ENCODE data around the gene NRCAM.
A peak's percentile ranks its signal among the peaks of the same experiment; 100 is the strongest.

NRCAM gene

GRCh38 chr7:108236681-108237415 is 219.4 kb downstream of the NRCAM start:
- peak; percentile 21 to 62 for DNase-seq

GRCh38 chr7:108235451-108236061 is 220.7 kb downstream of the NRCAM start:
- no peak for DNase-seq

- no peak for DNase-seq
These were observed 221.2 kb downstream of the NRCAM start for GRCh38 chr7:108234971-108235450.

- no peak for DNase-seq
These were observed 222.0 kb downstream of the NRCAM start for GRCh38 chr7:108234281-108234680.

DNA sequence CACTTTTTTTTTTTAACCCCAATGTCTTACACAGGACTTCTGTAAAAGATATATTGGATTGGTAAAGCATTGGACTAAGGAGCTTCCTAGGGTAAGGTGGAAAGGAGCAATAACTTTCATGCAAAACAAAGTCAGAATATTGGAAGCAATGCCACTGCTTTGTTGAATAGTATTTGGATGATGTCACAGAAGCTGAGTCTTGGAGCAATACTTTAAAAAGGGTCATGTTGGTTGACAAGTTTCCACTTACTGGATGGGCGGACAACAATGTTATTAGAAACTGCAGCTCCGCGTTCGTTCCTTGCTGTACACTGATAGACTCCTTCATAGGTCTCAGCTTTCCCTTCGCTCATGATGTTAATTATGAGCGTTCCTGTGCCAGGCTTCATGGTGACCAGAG is 224.2 kb downstream of the NRCAM start:
- DNase-seq, result no peak

DNA sequence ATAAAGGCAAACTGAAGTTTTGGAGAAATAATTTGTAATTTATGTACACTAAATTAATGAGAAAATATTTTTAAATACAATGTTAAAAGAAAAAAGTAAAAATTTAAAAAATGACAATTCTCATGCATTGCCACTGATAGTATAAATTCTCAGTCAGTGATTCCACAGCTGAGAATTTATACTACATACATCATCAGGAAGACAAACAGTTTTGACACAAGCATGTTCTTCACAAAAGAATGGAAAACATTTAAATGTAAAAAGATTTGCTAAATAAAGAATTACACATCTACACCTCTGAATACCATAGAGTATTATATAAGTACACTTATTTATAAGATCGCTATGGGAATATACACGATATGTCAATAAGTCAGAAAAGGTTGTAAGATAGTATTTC is 225.0 kb downstream of the NRCAM start:
- no peak for DNase-seq

DNA sequence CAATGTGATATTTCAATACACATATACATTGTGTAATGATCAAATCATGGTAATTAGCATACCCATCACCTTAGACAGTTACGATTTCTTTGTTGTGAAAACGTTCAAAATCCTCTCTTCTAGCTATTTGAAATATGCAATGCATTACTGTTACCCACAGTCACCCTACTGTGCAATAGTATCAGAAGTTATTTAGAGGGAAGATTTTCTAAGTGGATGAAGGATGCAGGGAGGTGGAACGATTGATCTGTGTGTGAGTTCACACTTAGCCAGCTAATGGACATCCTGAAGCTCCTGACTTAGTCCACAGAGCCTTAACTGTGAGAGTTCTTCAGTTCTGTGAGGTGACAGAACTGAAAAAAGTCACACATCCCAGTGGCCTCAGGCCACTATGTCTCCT is 228.9 kb downstream of the NRCAM start:
- no peak for DNase-seq

DNA sequence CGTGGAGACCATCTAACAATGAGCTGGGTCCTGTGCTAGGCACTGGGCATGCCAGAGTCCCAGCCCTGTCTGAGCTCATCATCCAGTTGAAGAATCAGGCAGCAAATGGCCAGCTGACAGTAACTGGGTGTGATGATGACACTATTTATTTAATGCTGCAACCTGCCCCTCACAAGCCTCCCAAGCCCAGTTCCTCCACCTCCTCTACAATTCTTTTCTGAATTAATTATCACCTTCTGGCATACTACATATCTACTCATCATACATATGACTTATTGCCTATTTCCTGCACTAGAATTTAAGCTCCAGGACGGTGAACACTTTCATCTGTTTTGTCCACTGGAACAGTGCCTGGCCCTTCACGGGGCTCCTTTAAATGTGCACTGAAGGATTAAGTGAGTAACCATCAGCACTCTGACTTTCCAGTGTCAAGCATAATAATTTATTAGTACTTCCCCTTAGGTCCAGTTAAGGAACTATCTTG is 229.4 kb downstream of the NRCAM start:
- no peak for DNase-seq

DNA sequence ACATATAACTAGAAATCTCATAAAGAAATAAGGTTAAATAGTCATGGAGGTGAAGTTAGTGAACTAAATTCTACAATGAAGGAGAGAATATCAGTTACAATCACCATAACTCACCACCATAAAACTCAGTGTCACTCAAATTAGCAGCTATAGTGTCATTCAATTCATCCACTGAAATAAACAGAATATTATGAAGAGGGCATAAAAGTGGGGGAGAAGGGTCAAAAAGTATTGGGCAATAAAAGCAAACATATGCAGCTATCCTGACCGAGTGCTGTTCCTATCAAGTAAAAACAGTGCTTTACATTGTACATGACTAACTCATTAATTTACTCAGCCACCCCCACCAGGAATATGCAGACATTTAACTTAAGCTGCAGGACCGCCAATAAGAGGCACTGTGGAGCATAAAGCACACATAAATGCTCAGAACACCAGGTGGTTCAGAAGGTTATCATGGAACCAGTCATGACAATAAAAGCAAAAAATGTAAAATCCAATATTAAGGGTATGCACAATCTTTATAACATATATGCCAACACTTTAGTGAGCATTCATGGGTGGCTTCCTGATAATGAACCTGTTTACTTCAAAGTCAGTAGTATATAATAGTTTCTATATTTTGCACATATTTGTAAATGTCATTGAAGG is 230.6 kb downstream of the NRCAM start:
- peak in 1 of 2 experiments; percentile 9 for DNase-seq

- no peak for DNase-seq
These were observed 231.8 kb downstream of the NRCAM start for GRCh38 chr7:108224387-108224786.

DNA sequence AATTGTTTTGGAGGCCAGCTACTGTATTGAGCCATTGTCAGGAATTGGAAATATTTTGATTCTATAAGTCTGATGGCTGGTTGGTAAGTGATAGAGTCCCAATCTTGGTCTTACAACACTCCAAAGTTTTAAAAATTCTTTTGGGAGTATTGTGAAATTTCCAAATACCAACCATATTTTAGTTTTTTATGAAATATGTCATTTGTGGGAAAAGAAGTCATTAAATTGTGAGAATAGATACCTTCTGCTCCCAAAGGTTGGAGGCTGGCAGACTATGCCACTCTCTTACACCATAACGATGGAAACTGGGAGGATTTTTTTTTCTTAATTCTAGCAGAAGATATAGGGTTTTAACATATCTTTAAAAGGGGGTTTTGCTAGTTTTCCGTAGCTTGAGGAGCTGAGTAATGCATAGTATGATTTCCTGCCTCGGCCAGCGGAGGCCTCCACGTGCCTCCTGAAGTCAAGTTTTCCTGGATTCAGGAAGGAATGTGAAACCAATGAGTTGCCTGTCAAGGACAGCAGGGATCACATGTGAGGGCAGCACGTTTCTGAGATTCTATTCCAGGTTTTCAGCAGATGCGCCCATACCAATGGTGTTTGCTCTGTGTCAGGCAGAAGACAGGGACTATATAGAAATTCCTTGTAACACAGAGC is 233.9 kb downstream of the NRCAM start:
- DNase-seq, result peak in 1 of 2 experiments; percentile 25

- no peak for DNase-seq
These were observed 244.6 kb downstream of the NRCAM start for GRCh38 chr7:108211382-108212201.

DNA sequence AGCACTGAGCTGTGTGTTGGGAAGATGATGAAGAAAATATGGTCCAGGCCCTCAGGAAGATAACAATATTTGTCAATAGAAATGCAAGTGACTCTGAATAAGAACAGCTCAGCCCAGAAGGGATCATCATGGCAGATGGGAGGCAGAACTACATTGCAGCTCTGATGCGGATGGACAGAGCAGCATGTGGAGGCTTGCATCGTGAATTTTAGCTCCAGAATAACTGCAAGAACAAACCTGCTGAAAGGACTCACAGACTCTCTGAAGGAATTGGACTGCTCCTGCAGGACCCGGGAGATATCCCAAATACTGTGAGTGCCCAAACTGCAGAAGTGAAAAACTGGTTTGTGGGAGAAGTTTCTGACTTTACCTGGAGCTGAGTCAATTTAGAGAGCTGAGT is 245.4 kb downstream of the NRCAM start:
- no peak for DNase-seq

GRCh38 chr7:108205311-108205710 is 250.9 kb downstream of the NRCAM start:
- DNase-seq, result no peak

- DNase-seq, result no peak
These were observed 251.9 kb downstream of the NRCAM start for GRCh38 chr7:108204281-108204796.

DNA sequence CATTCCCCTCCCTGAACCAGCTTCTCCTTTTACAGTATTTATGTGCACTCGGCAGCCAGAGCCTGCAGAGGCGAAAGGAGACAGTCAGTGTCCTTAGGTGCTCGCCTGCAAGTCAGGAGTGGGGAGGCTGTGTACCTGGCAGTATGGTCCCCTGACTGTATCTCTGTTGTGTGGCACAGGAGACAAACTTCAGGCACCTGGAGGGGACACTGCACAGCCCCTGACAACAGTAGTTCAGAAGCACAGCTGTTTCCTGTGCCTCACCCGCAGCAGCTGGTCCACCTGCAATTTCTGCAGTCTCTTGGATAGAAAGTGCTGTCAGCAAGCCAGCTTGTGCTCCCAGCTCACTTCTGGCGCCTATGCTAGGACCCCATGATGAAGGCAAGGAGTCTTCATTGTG is 252.7 kb downstream of the NRCAM start:
- no peak for DNase-seq

DNA sequence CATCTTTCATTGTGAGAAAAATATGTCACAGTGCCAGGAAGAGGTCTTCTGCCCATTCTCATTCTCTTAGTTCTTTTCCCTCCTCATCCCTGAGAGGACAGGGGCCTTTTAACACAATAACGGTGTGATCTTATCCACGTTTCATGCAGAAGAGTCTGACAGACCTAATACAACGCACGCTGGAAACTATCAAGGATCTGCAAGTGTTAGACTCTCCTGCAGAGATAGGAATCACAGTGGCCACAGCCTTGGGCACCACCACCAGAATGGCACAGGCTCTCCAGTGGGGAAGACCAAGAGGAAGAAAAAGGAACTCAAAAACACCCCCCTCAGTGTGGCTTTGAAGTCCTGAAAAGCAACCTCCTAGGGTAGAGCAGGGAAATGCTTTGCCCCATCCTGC is 253.5 kb downstream of the NRCAM start:
- DNase-seq, result no peak

DNA sequence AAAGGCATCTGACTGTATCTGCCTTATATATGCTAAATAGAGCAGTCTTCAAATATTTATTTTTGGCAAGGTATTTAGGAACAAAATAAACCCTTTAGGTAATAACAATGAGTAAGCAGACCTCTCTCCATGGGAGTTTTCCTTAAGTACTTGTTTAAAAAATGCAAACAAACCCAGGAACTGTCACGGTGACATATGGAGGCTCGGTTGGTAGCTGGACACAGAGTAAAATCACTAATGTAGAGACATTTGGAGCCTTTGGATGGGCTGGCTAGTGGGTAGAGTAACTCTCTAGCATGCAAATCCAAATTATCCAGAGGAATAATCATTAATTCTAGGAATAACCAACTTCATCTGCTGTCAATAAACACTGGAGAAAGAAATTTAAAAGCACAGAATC is 254.5 kb downstream of the NRCAM start:
- DNase-seq, result no peak

DNA sequence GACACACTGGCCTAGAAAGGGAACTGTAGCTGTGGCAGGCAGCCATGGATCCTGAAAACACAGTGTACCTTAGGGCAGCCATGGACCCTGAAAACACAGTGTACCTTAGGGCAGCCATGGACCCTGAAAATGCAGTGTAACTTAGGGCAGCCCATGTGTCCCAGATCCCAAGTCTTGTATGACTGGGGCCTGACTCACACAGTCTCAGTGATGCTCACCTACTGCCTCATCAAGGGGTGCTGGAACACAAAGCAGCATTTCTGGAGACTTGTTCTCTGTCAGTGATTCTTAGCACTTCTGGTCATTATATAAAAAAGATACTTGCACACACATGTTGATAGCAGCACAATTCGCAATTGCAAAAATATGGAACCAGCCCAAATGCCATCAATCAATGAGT is 255.9 kb downstream of the NRCAM start:
- DNase-seq, result no peak

DNA sequence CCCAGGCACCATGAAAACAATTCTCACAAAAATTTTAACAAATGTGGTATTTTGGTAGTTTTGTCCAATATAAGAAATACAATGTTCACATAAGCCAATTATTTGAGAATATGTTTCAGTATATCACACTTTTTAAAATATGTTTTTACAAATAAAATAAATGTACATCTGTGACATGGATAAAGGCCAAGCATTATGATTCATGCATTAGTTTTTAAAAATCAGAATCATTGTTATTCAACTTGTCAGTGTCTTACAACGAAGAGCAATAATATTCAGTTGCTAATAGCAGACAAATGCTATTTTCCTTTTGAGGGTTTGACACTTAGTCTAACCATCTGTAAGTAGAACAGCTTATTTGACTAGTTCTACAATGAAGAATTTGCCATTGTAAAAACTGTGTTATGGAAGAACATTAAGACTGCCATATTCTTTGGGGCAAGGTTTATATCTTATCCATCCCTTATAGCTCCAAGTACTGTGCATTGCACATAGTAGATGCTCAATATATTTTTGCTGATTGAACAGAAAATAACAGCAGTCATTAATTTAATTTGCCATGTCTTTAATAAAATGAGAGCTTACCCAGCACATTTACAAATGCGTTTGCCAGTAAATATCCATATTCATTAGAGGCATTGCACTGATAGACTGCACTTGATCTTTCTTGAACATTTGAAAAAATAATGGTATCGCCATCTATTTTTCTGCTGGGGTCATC is 258.7 kb downstream of the NRCAM start:
- DNase-seq, result no peak

GRCh38 chr7:108196004-108196403 is 260.2 kb downstream of the NRCAM start:
- no peak for DNase-seq
